D341Med (cell line): ENCODE data around the gene CIAPIN1.

Experiments used
- DNase-seq: peaks from one replicate; pipeline ENCODE4 v3.0.0; 2012; ENCODE audit warnings: low spot score

The CIAPIN1 gene

GRCh38 chr16:57447186-57447962 lies at the start of gene CIAPIN1, which contains the start of gene COQ9:
Gene CIAPIN1, minus strand, starts transcription at chr16:57447385. Its CDS starts 6,457 bp downstream, at chr16:57440928.
Gene COQ9, plus strand, starts transcription at chr16:57447479. Its CDS starts 27 bp downstream, at chr16:57447506.
- DNase-seq, result peak; percentile 95

DNA sequence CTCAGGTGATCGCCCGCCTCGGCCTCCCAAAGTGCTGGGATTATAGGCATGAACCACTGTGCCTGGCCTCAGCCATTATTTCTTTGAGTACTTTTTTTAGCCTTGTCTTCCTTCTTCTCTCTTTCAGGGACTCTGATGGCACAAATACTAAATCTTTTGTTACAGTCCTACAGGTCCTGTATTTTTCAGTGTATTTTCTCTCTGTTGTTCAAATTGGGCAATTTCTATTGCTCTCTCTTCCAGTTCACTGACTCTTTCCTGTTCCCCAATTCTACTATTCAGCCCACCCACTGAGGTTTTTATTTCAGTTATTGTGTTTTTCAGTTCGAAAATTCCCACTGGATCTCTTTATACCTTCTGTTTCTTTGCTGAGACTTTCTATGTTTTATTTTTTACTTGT lies 46.6 kb upstream of the CIAPIN1 start:
- no peak for DNase-seq

DNA sequence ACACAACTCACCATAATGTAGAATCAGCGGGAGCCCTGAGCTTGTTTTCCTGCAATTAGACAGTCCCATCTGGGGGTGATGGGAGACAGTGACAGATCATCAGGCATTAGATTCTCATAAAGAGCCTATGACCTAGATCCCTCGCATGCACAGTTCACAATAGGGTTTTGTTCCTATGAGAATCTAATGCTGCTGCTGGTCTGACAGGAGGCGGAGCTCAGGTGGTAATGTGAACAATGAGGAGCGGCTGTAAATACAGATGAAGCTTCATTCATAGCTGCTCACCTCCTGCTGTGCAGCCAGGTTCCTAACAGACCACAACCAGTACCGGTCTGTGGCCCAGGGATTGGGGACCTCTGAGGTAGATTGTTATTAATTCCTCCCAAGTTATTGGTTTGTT lies 42.0 kb upstream of the CIAPIN1 start:
- no peak for DNase-seq

- DNase-seq, result peak; percentile 25
Observed at GRCh38 chr16:57486858-57487834, 40.0 kb upstream of the CIAPIN1 start.

GRCh38 chr16:57485916-57486857 lies 39.0 kb upstream of the CIAPIN1 start, which contains the start of gene DOK4:
Gene DOK4, minus strand, starts transcription at chr16:57486493. Its CDS starts 6,986 bp downstream, at chr16:57479507.
- DNase-seq, result peak; percentile 97

GRCh38 chr16:57485091-57485915 lies 38.1 kb upstream of the CIAPIN1 start:
- DNase-seq, result no peak

GRCh38 chr16:57484515-57485005 lies 37.4 kb upstream of the CIAPIN1 start:
- no peak for DNase-seq

DNA sequence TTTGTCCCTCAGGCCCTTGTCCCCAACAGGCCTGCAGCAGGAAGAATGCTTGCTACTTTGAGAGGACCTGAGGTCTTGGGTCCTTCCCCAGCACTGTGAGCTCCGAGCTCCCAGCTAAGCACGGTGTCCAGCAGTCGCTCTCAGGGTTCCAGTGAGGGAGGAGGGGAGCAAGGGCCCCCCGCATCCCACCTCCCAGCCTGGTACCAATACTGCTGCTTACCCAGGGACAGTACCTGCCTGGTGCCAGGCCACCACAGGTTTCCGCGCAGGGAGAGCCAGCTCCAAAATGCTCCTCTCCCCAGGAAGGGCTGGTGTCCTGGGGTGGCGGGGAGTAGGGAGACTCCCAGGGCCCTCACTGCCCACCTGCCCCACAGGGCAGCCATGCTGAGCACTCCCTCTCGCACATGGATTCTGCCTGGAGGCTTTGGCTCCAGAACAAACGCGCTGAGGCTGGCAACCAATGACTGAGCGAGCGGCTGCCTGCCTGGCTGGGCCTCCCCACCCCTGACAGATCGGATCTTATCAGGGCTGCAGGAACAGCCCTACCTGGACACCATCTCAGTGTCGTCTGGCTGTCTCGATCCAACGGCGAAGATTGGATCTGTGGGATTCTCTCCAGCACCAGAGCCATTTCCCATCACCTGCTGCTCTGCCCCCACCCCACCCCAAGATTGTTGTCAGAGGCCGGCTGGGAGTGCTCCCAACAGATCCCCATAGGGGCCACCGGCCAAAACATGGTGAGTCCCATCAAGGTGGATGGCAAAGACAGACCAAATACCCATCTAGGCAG lies 36.7 kb upstream of the CIAPIN1 start:
- DNase-seq, result no peak

DNA sequence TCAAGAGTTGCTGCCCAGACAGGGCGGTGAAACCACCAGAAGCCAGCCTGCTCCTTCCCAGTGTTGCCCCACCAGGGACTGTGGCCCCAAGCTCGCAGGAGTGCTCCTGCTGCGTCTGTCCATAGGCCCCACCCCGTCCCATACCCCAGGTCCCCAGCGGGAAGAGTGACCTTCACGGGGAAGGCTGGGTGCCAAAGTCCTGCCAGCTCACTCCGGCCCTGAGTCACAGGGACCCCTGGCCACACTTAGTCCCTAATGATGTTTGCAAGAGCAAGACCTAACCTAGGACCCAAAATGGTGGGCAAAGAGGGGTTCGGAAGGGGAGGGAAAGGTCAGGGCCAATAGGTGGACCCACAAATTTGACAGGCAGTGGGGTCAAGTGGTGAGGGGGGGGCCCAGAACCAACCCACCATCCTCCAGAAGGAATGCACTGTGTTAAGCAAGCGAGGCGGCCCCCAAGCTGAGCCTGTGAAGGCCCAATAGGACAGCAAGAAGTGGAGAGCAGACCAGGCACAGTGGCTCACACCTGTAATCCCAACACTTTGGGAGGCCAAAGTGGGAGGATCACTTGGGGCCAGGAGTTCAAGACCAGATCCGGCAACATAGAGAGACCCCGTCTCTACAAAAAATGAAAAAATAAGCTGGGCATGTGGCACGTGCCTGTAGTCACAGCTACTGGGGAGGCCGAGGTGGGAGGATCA lies 35.8 kb upstream of the CIAPIN1 start:
- DNase-seq, result no peak

DNA sequence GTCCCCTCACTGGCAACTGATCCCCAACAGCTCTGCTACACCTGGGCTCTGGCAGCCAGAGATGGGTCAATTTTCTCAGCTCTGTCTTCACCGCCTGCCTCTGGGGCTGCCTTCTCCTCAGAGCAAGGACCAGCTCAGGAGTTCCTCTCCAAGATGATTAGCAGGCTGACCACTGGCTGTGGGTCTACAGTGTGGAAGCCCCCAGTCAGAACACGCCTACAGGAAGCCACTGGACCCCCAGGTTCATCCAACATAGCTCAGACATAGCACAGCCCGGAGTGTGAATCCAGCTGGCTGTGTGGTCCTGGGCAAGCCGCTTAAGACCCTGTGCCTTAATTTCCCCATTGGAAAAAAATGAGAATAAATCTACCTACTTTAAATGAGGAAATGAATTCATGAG lies 34.2 kb upstream of the CIAPIN1 start:
- DNase-seq, result no peak

- DNase-seq, result no peak
Observed at GRCh38 chr16:57480754-57481230, 33.6 kb upstream of the CIAPIN1 start.

GRCh38 chr16:57479976-57480753 lies 33.0 kb upstream of the CIAPIN1 start:
- no peak for DNase-seq

DNA sequence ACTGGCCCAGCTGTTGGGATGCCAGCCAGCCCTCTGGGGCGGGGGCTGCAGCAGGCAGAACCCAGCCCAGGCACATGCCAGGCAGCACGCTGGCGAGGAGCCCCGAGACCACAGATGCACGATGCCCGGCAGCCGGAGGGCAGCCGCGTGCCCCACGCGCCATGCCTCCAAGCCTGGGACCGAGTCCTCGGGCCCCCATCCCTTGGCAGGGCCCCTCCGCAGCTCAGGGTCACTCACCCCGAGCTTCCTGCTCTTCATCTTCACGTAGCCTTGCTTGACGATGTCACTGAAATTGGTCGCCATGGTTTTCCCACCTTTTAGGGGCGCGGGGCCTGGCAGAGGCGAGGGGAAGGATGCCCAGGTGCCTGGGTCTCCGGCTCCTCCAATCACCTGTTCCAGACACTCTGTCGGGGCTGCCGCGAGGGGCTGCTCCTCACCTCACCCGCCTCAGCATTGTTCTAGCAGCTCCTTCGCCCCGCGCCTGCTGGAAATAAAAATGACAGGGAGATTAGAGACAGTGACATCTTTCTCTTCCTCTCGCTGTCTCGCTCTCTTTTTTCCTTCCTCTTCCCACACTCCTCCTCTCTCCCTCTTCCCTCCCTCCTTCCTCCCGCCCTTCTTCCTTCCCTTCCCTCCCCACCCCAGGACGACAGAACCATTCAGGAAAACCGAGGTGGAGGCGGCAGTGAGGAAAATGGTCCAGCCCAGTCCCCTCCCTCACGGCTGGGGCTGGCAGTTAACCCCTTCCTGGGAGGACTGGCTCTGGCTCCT lies 32.2 kb upstream of the CIAPIN1 start:
- no peak for DNase-seq

DNA sequence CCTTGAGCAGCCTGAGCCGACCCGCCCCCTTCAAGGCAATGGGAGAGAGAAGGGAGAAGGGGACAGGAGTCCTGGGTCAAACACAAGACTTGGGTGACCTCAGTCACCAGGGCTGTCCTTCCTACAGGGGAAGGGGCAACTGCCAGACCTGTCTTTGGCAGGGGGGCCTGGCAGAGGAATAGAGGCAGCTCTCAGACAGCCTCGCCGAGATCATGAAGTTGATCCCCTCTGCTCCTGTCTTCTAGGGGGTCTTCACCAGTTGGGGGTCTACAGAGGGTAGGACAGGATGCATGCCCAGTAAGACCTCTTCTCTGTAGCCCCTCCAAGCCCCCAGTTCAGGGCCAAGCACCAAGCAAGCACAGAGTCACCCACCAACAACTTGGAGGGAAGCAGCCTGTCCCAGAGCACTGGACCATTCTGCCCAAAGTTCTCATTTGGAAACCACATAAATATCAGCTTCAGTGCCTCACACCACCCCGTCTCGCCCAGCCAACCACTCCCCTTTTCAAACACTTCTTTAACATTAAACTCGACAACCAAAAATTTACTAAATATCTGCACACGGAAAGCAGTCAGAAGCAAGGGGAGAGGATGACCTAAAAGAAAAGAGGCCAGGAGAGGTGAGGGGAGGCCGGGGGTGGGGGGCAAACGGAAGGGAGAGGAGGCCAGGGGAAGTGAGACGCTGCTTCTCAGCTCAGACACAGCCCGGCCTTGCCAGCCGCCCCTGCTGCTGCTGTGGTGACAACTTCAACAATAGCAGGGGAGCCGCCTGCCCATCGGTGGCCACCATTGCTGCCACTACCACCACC lies 31.4 kb upstream of the CIAPIN1 start:
- DNase-seq, result no peak

DNA sequence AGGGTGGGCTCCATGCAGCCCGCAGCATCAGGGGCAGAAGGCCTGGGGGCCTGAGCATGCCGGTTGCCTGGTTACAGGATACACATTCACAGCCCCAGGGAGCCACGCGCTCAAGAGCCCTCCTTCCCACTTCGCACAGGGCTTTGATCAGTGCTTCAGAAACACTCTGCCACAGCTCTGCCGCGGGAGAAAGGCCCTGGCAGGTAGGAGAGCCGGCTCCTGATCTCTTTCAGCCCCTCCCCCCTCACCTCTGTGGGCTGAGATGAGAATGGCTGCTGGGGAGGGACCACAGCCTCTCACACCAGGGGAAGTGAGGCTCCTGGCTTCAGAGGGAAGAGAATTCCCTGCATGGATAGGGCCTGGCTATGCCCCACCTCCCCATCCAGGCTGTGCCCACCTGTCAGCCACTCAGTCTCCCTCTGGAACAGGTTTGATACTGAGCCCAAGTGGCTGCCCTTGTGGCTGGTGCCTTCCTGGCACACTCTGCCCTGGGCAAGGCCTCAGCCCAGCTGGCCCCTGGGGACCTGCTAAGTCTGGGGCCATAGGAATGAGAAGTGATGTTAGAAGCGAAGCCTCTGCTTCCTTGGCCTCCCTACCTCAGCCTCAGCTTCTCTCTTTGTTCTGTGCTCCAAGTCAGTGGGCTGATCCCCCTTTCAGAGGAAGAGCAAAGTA lies 30.5 kb upstream of the CIAPIN1 start:
- no peak for DNase-seq
